Left cardiac atrium (tissue), 4 donors: ENCODE measurements around the gene MMP24. TPM values are rescaled to one million over a fixed set of nuclear protein-coding genes. Genes with fewer than 3 reads are reported as not detected.
"Not testable (repeated sequence)": the region's sequence is repeated elsewhere in the genome, so short reads cannot be mapped to it uniquely, and the experiment has no call there.

Experiments used
- ATAC-seq, 2 donors: fragments of 200-7000 bp; cut with Tn5 transposase; one replicate each; pipeline ENCODE4 v1.9.1; 2020; ENCODE audit warnings: mild to moderate bottlenecking in 2 of 2, moderate library complexity in 2 of 2
- DNase-seq: peaks from one replicate; pipeline ENCODE4 v3.0.0-alpha.2; 2020
- intact Hi-C, 2 donors: fragments of 100-400 bp; cut with DNase I; formaldehyde crosslinking; loops; one replicate each; pipeline versions ENCODE4 v1.14.1 to v1.15.1; 2022 to 2023
- long read RNA-seq: library from polyadenylated mRNA; unstranded; transcript quantifications from one replicate; pipeline ENCODE4 v2.0.0, GENCODE V29; 2021
- total RNA-seq, 2 donors: library from RNA; stranded (reverse); fragmentation: NEBNext Ultra II Directional; extraction: Animal tissue kit (Norgen Biotek cat#: 25700); gene quantifications; one replicate each; pipeline ENCODE4 v1.2.1, GENCODE V29; 2021
- donor health status: DM: no; HTN: yes; CAD: no.
- donor health status: DM: no; HTN: yes; CAD: no; lungs with severe emphysema.
- donor health status: DM: yes; HTN: yes; CAD: no.
- donor health status: Dilated cardiomyopathy.

The MMP24 gene
- total RNA-seq, result 1 to 10 TPM in 1 of 2 donors, under 1 TPM in 1; 0.85 to 1.3 TPM
- long read RNA-seq, partial matches to known transcripts, result 0 of 8 reads
- long read RNA-seq, other reads (novel, unspliced or antisense), result 8 of 8 reads

DNA sequence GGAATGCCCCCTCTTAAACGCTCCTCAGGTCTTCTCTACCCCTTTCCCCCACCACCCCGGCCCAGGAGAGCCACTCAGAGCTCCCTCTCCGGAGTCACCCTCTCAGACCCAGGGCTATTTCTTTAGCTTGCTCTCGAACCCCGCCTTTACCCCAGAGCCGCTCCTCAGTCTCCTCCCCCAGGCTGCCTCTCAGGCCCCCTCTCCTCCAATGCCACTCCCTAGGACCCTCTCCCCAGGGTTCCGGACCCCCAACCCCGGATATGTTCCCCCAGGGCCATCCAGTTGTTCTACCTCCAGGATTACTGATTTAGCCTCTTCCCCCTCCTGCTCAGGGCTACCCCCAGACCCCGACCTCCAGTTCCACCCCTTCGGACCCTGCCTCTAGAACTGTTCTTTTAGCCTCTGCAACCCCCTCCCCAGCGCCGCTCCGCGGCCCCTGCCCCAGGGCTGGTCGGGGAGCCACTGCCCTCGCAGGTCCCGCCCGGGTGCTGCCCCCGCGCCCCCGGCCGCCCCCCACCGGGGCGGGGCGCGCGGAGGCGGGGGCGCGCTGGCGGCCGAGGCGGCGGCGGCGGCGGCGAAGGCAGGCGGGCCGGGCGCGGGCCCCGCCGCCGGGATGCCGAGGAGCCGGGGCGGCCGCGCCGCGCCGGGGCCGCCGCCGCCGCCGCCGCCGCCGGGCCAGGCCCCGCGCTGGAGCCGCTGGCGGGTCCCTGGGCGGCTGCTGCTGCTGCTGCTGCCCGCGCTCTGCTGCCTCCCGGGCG, at the start of gene MMP24:
MMP24 (plus strand) TSS at position 565 of the 758 bp plus-strand sequence; CDS start at position 614, 49 bp downstream.
- no peak for DNase-seq
- intact Hi-C loops, result no loop called here
- ATAC-seq, result no peak

DNA sequence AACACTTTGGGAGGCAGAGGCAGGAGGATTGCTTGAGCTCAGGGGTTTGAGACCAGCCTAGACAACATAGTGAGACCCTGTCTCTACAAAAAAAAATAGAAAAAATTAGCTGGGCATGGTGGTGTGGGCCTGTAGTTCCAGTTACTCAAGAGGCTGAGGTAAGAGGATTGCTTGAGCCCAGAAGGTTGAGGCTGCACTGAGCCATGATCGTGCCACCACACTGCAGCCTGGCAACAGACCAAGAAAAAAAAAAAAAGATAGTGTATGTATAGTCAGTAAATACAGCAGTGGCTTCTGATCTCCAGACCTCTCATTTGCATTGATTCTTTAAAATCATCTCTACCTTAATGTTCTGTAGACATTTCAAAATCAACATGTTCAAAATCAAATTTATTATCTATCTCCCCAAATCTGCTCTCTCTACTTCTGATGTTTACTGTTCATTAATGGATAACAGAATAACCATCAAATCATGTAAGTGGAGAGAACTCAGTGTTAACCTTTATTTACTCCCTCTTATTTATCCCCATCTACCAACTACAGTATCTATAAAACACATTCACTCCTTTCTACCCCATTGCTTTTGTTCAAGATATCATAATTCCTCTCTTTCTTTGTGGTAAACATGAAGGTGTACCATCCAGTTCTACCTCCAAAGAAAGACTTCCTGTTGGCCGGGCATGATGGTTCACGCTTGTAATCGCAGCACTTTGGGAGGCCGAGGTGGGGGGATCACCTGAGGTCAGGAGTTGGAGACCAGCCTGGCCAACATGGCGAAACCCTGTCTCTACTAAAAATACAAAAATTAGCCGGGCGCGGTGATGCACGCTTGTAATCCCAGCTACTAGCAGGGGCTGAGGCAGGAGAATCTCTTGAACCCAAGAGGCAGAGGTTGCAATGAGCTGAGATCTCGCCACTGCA, 46.9 kb upstream of the MMP24 start:
- intact Hi-C loops, result no loop called here
- DNase-seq (no peak), ATAC-seq (no peak)

GRCh38 chr20:35180266-35180665, 46.2 kb upstream of the MMP24 start:
- ATAC-seq (no peak), DNase-seq (no peak)
- intact Hi-C loops, result no loop called here

- ATAC-seq (no peak), DNase-seq (no peak)
- intact Hi-C loops, result no loop called here
Measured at GRCh38 chr20:35181731-35182130, 44.8 kb upstream of the MMP24 start.

DNA sequence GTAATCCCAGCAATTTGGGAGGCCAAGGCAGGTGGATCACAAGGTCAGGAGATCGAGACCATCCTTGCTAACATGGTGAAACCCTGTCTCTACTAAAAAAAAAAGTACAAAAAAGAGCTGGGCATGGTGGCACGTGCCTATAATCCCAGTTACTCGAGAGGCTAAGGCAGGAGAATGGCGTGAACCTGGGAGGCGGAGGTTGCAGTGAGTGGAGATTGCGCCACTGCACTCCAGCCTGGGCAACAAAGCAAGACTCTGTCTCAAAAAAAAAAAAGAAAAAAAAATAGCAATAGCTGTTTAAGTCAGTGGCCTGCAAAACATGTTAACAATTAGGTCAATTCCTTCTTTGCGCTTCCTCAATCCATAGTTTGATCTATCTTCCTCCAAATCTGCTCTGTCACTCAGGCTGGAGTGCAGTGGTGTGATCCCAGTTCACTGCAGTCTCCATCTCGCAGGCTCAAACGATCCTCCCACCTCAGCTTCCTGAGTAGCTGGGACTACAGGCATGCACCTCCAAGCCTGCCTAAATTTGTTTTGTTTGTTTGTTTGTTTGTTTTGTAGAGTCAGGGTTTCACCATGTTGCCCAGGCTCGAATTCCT, 39.7 kb upstream of the MMP24 start:
- ATAC-seq, intact Hi-C loops, DNase-seq: not testable (repeated sequence)

GRCh38 chr20:35187584-35188190, 38.8 kb upstream of the MMP24 start:
- ATAC-seq (no peak), DNase-seq (no peak)
- intact Hi-C loops, result no loop called here

DNA sequence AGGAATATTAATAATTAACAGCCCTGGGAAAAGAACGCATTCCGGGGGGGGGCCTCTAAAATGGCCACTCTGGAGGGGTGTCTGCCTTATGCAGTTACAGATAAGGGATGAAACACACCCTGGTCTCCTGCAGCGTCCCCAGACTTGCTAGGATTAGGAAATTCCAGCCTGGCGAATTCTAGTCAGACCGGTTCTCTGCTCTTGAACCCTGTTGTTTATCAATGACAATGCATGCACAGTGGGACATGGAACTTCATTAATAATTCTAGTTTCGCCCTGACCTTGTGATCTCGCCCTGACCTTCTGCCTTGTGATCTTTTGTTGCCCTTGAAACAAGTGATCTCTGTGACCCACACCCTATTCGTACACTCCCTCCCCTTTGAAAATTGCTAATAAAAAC, 37.3 kb upstream of the MMP24 start:
- DNase-seq, ATAC-seq, intact Hi-C loops: not testable (repeated sequence)

GRCh38 chr20:35190556-35190955, 35.9 kb upstream of the MMP24 start:
- intact Hi-C loops, result no loop called here
- DNase-seq (no peak), ATAC-seq (no peak)

- intact Hi-C loops, result no loop called here
- peak in 1 of 2 donors; percentile 55 for ATAC-seq
Measured at GRCh38 chr20:35191419-35192117, 34.9 kb upstream of the MMP24 start.

DNA sequence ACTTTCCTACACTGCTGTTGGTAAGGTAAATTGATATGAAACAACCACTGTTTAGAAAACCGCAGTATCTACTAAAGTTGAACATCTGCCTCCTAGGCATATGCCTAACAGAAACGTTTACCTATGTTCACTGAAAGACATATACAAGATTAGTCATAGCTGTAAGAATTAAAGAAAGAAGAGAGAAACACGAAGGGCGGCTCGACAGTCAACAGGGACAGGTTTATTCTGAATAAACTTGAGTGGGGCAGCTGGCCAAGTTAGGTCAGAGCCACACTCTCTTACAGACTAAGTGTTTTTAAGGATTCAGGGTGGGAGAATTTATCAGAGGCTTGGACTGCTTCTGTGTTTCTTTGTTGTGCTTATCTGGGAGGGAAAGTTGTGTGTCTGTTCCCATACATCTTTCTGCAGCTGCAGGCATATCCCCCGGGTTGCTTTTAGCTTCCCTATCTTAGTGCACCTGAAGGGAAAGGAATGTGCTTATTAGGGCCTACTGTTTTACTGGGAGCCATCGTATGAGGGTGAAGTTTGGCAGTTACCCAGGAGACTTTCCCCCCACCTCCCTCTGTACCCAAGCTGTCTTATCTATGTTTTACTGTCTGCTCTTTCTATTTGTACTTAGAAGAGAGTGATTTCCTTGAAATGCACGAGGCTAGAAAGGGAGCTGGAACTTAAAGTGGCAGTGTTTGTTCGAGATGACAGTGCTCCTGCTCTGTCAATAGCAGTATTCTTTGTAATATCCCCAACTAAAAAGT, 34.2 kb upstream of the MMP24 start:
- intact Hi-C loops, result no loop called here
- no peak for ATAC-seq
- DNase-seq, result peak; percentile 60

More at GRCh38 chr20:35191419-35192117, 34.9 kb upstream of the MMP24 start:
- no peak for DNase-seq

- ATAC-seq, DNase-seq, intact Hi-C loops: not testable (repeated sequence)
Measured at GRCh38 chr20:35193031-35193791, 33.3 kb upstream of the MMP24 start.

GRCh38 chr20:35196313-35196712, 30.2 kb upstream of the MMP24 start:
- intact Hi-C loops, result no loop called here
- DNase-seq (no peak), ATAC-seq (no peak)

- ATAC-seq (peak in 1 of 2 donors; percentile 35), DNase-seq (no peak)
- intact Hi-C loops, result loop anchor here in 1 of 2 donors (10.0 kb wide), 1 partner anchor 105 kb away; the partner anchor contains the start of gene TRPC4AP
Measured at GRCh38 chr20:35199740-35200139, 26.8 kb upstream of the MMP24 start.

DNA sequence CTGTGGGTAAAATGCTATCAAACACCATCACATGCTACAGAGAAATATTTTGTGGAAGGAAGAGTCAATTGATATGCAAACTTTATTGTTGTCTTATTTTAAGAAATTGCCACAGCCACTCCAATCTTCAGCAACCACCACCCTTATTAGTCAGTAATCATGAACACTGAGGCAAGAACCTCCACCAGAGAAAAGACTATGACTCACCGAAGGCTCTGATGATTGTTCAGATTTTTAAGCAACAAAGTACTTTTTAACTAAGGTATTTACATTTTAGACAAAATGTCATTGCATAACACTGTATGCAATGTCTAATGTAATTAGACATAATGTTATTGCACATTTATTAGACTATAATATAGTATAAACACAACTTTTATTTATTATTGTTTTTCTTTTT, 26.2 kb upstream of the MMP24 start:
- intact Hi-C loops, result loop anchor here in 1 of 2 donors (10.0 kb wide), 1 partner anchor 105 kb away; the partner anchor contains the start of gene TRPC4AP
- ATAC-seq (peak in 1 of 2 donors; percentile 78), DNase-seq (no peak)

GRCh38 chr20:35201467-35201866, 25.0 kb upstream of the MMP24 start:
- intact Hi-C loops, result loop anchor here in 1 of 2 donors (10.0 kb wide), 1 partner anchor 107 kb away; the partner anchor contains the start of gene TRPC4AP
- not testable (repeated sequence) for DNase-seq, ATAC-seq

DNA sequence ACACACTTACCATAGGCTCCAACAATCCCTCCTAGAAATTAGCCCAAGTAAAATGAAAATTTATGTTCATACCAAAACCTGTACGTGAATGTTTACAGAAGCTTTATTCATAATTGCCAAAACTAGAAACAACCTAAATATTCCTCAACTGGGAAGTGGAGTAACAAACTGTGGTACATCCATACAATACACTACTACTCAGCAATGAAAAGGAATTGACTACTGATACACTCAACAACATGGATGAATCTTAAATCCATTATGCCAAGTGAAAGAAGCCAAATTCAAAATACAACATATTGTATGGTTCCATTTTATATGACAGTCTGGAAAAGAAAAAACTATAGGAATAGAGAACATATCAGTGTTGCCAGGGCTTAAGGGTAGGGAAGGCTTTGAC, 19.7 kb upstream of the MMP24 start:
- ATAC-seq (no peak), DNase-seq (no peak)
- intact Hi-C loops, result loop anchor here in 1 of 2 donors (5.0 to 10.0 kb wide), 2 partner anchors 60 to 112 kb away; partner anchors contain the start of genes EDEM2 and TRPC4AP
